HepG2 (cell line): Measurements from ENCODE around the gene FOLR2. TPM values are rescaled to one million over a fixed set of nuclear protein-coding genes. Genes with fewer than 3 reads are reported as not detected.

Source experiments
- ATAC-seq: fragments of 200-7000 bp; cut with Tn5 transposase; 3 replicates; pipeline ENCODE4 v1.9.1; 2020; ENCODE audit warnings: mild to moderate bottlenecking, moderate library complexity
- BruUV-seq: library from RNA; stranded (reverse); fragments of 400-500 nt; replicated peaks from 2 replicates; lab custom pipeline; 2021; lab: Mats Ljungman, UMichigan
- CTCF ChIA-PET: fragments of 300-600 bp; formaldehyde crosslinking; extraction: SDS; loops from one replicate; lab custom pipeline; 2021; ENCODE audit warnings: low total read pairs, inconsistent platforms, low intra/inter-chr PET ratio; lab: Yijun Ruan, JAX
- POLR2A ChIA-PET: fragments of 350-600 bp; sonication (Branson Sonifier 250); formaldehyde crosslinking; loops from one replicate; lab custom pipeline; 2020; ENCODE audit warnings: antibody characterized with exemption, inconsistent platforms; lab: Yijun Ruan, JAX
- DNase-seq: peaks from one replicate; pipeline ENCODE4 v3.0.0-alpha.2; 2015; ENCODE audit warnings: low spot score
- FAIRE-seq: peaks from 3 replicates; lab custom pipeline; 2011; peaks lifted over from hg19 to GRCh38; lab: Jason Lieb, UNC
- H2AFZ ChIP-seq: one replicate; pipeline ENCODE4 v1.6.1; 2011; ENCODE audit warnings: low read length, inconsistent platforms
- H3K27ac ChIP-seq: fragments of 300-600 bp; 3 replicates; pipeline ENCODE4 v1.8.0; 2011; ENCODE audit warnings: mixed run types, mild to moderate bottlenecking, mixed read lengths, low read length, inconsistent platforms; ENCODE audit not compliant: insufficient read depth; ENCODE audit errors: extremely low read length
- H3K27me3 ChIP-seq, 2 experiments: fragments of 200-600 bp in 1 of 2; 2 replicates in 1 of 2; 3 replicates in 1 of 2; pipeline versions ENCODE4 v1.6.0 to v1.8.0; 2011; ENCODE audit warnings: low read length in 2 of 2, mild to moderate bottlenecking in 2 of 2, moderate library complexity in 2 of 2, inconsistent platforms in 1 of 2; ENCODE audit not compliant: insufficient read depth in 2 of 2, control insufficient read depth in 1 of 2
- H3K36me3 ChIP-seq, 2 experiments: fragments of 200-600 bp in 1 of 2; replicated peaks in 1 of 2; 2 replicates in 1 of 2; 3 replicates in 1 of 2; pipeline versions ENCODE4 v1.5.1 to v1.8.0; 2011; ENCODE audit warnings: low read length in 2 of 2, inconsistent platforms in 1 of 2; ENCODE audit not compliant: insufficient read depth in 2 of 2, control insufficient read depth in 1 of 2
- H3K4me1 ChIP-seq: 2 replicates; pipeline ENCODE4 v1.5.1; 2012; ENCODE audit warnings: low read length, inconsistent platforms; ENCODE audit not compliant: insufficient read depth
- H3K4me2 ChIP-seq: 2 replicates; pipeline ENCODE4 v1.6.0; 2011; ENCODE audit warnings: low read depth, low read length, inconsistent platforms
- H3K4me3 ChIP-seq, 3 experiments: fragments of 200-600 bp in 1 of 3; sonication (generic), shearing (Covaris generic) in 1 of 3; replicated peaks in 1 of 3; 2 replicates each; pipeline ENCODE4 v1.5.1; 2011 to 2016; ENCODE audit warnings: low read length in 3 of 3, inconsistent platforms in 2 of 3, low read depth in 2 of 3, mild to moderate bottlenecking in 2 of 3, control low read depth in 1 of 3, mixed read lengths in 1 of 3; ENCODE audit not compliant: insufficient read depth in 1 of 3
- H3K79me2 ChIP-seq: one replicate; pipeline ENCODE4 v1.6.1; 2011; ENCODE audit warnings: low read length, inconsistent platforms; ENCODE audit not compliant: insufficient read depth
- H3K9ac ChIP-seq: 2 replicates; pipeline ENCODE4 v1.6.0; 2011; ENCODE audit warnings: mild to moderate bottlenecking, low read depth, low read length, inconsistent platforms; ENCODE audit not compliant: insufficient read depth
- H3K9me3 ChIP-seq: 2 replicates; pipeline ENCODE4 v1.5.1; 2012; ENCODE audit warnings: mild to moderate bottlenecking, low read length
- H4K20me1 ChIP-seq: 2 replicates; pipeline ENCODE4 v1.6.0; 2011; ENCODE audit warnings: inconsistent platforms, mild to moderate bottlenecking, low read length, moderate library complexity; ENCODE audit not compliant: insufficient read depth
- AGO1 ChIP-seq: fragments of 200-400 bp; formaldehyde crosslinking; IDR thresholded peaks from 2 replicates; pipeline ENCODE4 v1.6.1; 2017; ENCODE audit warnings: mild to moderate bottlenecking, low read depth, low read length, moderate library complexity; ENCODE audit not compliant: poor library complexity, severe bottlenecking
- ELF4 ChIP-seq: sonication (generic); formaldehyde crosslinking; IDR thresholded peaks from 2 replicates; pipeline ENCODE4 v1.5.0; 2020; ENCODE audit warnings: missing genetic modification reagents, mild to moderate bottlenecking, moderate library complexity, borderline replicate concordance
- FOXA1 ChIP-seq, 2 experiments: fragments of 450-650 bp in 1 of 2; sonication (generic) in 1 of 2; formaldehyde crosslinking in 1 of 2; IDR thresholded peaks; 2 replicates each; pipeline versions ENCODE4 v1.4.0 to v1.6.1; 2016 to 2020; ENCODE audit warnings: missing genetic modification reagents in 1 of 2
- GTF3A ChIP-seq: sonication (generic); formaldehyde crosslinking; conservative IDR thresholded peaks from 2 replicates; pipeline ENCODE4 v1.4.0; 2020; ENCODE audit warnings: mild to moderate bottlenecking, missing genetic modification reagents
- MATR3 ChIP-seq: sonication (generic); formaldehyde crosslinking; IDR thresholded peaks from 2 replicates; pipeline ENCODE4 v1.4.0; 2020; ENCODE audit warnings: missing genetic modification reagents
- MBD4 ChIP-seq: IDR thresholded peaks from 2 replicates; pipeline ENCODE4 v1.6.1; 2012; ENCODE audit warnings: low read length, inconsistent platforms, borderline replicate concordance
- ZNF747 ChIP-seq: sonication (generic); formaldehyde crosslinking; IDR thresholded peaks from 2 replicates; pipeline ENCODE4 v1.8.1; 2023; ENCODE audit warnings: missing genetic modification reagents, mild to moderate bottlenecking, borderline replicate concordance
- WGBS: methylation state at CpG from one replicate; pipeline ENCODE4 v1.1.6; 2017; ENCODE audit warnings: low lambda C conversion rate; 5-methylcytosine and 5-hydroxymethylcytosine counted together
- in situ Hi-C: cut with HindIII; loops from 2 replicates; pipeline ENCODE4 v1.10.0; 2017; ENCODE audit warnings: low pct_unique_long_range_greater_than_20kb; ENCODE audit not compliant: extremely low pct_ligation_motif_present
- intact Hi-C: fragments of 100-400 bp; cut with micrococcal nuclease; formaldehyde crosslinking; loops from one replicate; pipeline ENCODE4 v1.10.0; 2022; ENCODE audit not compliant: unreplicated experiment
- polyA plus RNA-seq, 8 experiments: library from polyadenylated mRNA; depleted of rRNA in 3 of 8; stranded (reverse) in 7 of 8; unstranded in 1 of 8; fragments of >200 nt; fragmentation: Illumina TruSeq in 4 of 8; extraction: Trizol in 4 of 8; gene quantifications; 2 replicates each; pipeline versions ENCODE4 v1.2.1 to v1.2.3, GENCODE V29; 2011 to 2016; ENCODE audit warnings: low read depth in 4 of 8, missing spikeins in 1 of 8, mixed read lengths in 1 of 8; ENCODE audit not compliant: insufficient read depth in 1 of 8
- total RNA-seq, 5 experiments: library from RNA; depleted of rRNA; stranded (reverse); fragments of >200 nt; fragmentation: Illumina TruSeq; extraction: Trizol; gene quantifications; 2 replicates each; pipeline ENCODE4 v1.2.3, GENCODE V29; 2016; ENCODE audit warnings: low read depth in 1 of 5
- TF ChIP-seq, protein P1 (sequence below): sonication (generic); formaldehyde crosslinking; IDR thresholded peaks from 2 replicates; pipeline ENCODE4 v1.4.0; 2020; ENCODE audit warnings: low read depth, missing genetic modification reagents
- TF ChIP-seq, protein P2 (sequence below): sonication (generic); formaldehyde crosslinking; IDR thresholded peaks from 2 replicates; pipeline ENCODE4 v1.4.0; 2020; ENCODE audit warnings: mild to moderate bottlenecking, missing genetic modification reagents
- TF ChIP-seq, protein P3 (sequence below), 2 experiments: IDR thresholded peaks; 2 replicates each; pipeline ENCODE4 v1.6.1; 2011 to 2012; ENCODE audit warnings: low read length in 2 of 2, borderline replicate concordance in 1 of 2, low read depth in 1 of 2, mild to moderate bottlenecking in 1 of 2, moderate library complexity in 1 of 2

FOLR2 gene
- total and polyA plus RNA-seq, 2 of the 13 experiments (the other 11 are each of a cell fraction or from before 2014, with no cell fraction given) = 0.09 TPM; not detected in 1

DNA sequence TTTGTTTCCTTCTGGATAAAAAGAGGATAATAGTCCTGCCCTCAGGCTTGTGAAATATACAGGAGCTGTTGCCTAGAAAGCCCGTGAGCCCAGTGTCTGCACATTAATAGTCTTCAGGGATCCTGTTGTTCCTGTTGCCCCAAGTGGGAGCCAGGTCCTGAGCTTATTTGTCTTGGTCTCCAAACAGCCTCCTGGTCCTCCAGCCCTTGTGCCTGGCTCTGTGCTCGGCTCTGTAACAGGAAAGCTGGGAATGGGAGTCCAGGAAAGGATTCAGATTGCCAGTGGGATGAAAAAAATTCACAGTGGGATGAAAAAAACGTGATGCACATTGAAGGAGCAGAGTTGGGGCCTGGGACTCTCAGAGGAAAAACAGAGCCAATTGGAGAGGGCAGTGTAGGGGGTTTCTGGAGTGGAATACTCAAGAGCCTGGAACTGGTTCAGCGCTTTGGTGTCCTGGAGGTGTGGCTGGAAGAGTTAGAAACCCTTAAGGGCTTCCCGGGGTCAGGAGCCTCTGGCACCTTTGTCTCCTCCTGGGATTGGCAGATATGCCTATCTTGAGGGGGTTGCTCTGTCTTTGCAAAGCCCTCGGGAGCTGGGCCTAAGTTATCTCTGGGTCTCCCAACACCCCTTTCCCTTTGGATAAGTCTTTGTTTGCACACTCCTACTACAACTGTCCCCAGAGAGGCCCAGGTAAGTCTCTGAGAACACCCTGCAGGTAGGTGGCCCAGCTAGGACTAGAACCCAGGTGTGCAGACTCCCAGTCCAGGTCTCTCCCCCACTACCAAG is 5.7 kb downstream of the FOLR2 start:
- Histone ChIP-seq H3K9ac (peak overlapping the region; percentile 53; the same call in 1 of the 2 replicates), H3K4me2 (peak overlapping the region; percentile 93), H3K4me3 (peak overlapping the region; percentile 83 to 90 (median 85)), H3K4me1 (peaks cover 35% of the 10 kb centered on the region), H3K36me3 (no peaks in the 10 kb centered on the region), H2AFZ (peak overlapping the region; percentile 47), H3K27me3 (peaks cover 3 to 20% of the 10 kb centered on the region in 2 experiments; a peak in 2 of 5 replicates), H3K27ac (peak overlapping the region; percentile 15), H4K20me1 (no peaks in the 10 kb centered on the region), H3K9me3 (no peaks in the 10 kb centered on the region), H3K79me2 (peaks cover 7% of the 10 kb centered on the region)
- DNase-seq (no peak), FAIRE-seq (no peak), ATAC-seq (peak; percentile 5)
- in situ Hi-C loops = no loop called here
- POLR2A ChIA-PET = interaction anchor here (1.2 to 1.7 kb wide), 4 partner anchors 12 to 110 kb away, joined by 4 to 5 read pairs (median 4); partner anchors contain the start of gene ANAPC15
- WGBS = 2% methylated on average over 5 of the region's 6 CpGs
- intact Hi-C loops = no loop called here
- no TSS peak for BruUV-seq
- CTCF ChIA-PET = no interaction called here
- TF ChIP-seq AGO1 (no peak), MBD4 (no peak), GTF3A (CRISPR knock-in tag) (no peak), FOXA1 (IDR thresholded peaks at IDR 0.05) (no peak), FOXA1 (CRISPR knock-in tag; IDR thresholded peaks at IDR 0.05) (no peak), MATR3 (CRISPR knock-in tag) (no peak), ELF4 (CRISPR knock-in tag) (no peak), ZNF747 (CRISPR knock-in tag) (0 out of 2 replicates have a peak, but pooled peaks have one; percentile 3)
- TF ChIP-seq, protein P1, sequence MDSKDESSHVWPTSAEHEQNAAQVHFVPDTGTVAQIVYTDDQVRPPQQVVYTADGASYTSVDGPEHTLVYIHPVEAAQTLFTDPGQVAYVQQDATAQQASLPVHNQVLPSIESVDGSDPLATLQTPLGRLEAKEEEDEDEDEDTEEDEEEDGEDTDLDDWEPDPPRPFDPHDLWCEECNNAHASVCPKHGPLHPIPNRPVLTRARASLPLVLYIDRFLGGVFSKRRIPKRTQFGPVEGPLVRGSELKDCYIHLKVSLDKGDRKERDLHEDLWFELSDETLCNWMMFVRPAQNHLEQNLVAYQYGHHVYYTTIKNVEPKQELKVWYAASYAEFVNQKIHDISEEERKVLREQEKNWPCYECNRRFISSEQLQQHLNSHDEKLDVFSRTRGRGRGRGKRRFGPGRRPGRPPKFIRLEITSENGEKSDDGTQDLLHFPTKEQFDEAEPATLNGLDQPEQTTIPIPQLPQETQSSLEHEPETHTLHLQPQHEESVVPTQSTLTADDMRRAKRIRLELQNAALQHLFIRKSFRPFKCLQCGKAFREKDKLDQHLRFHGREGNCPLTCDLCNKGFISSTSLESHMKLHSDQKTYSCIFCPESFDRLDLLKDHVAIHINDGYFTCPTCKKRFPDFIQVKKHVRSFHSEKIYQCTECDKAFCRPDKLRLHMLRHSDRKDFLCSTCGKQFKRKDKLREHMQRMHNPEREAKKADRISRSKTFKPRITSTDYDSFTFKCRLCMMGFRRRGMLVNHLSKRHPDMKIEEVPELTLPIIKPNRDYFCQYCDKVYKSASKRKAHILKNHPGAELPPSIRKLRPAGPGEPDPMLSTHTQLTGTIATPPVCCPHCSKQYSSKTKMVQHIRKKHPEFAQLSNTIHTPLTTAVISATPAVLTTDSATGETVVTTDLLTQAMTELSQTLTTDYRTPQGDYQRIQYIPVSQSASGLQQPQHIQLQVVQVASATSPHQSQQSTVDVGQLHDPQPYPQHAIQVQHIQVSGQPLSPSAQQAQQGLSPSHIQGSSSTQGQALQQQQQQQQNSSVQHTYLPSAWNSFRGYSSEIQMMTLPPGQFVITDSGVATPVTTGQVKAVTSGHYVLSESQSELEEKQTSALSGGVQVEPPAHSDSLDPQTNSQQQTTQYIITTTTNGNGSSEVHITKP (CRISPR knock-in tag) = peak; percentile 86
- TF ChIP-seq, protein P2, sequence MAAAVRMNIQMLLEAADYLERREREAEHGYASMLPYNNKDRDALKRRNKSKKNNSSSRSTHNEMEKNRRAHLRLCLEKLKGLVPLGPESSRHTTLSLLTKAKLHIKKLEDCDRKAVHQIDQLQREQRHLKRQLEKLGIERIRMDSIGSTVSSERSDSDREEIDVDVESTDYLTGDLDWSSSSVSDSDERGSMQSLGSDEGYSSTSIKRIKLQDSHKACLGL (CRISPR knock-in tag) = no peak
- TF ChIP-seq, protein P3, sequence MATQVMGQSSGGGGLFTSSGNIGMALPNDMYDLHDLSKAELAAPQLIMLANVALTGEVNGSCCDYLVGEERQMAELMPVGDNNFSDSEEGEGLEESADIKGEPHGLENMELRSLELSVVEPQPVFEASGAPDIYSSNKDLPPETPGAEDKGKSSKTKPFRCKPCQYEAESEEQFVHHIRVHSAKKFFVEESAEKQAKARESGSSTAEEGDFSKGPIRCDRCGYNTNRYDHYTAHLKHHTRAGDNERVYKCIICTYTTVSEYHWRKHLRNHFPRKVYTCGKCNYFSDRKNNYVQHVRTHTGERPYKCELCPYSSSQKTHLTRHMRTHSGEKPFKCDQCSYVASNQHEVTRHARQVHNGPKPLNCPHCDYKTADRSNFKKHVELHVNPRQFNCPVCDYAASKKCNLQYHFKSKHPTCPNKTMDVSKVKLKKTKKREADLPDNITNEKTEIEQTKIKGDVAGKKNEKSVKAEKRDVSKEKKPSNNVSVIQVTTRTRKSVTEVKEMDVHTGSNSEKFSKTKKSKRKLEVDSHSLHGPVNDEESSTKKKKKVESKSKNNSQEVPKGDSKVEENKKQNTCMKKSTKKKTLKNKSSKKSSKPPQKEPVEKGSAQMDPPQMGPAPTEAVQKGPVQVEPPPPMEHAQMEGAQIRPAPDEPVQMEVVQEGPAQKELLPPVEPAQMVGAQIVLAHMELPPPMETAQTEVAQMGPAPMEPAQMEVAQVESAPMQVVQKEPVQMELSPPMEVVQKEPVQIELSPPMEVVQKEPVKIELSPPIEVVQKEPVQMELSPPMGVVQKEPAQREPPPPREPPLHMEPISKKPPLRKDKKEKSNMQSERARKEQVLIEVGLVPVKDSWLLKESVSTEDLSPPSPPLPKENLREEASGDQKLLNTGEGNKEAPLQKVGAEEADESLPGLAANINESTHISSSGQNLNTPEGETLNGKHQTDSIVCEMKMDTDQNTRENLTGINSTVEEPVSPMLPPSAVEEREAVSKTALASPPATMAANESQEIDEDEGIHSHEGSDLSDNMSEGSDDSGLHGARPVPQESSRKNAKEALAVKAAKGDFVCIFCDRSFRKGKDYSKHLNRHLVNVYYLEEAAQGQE (IDR thresholded peaks at IDR 0.05; ENCODE audit: borderline replicate concordance in 1 of 2, low read depth in 1 of 2, low read length in 2 of 2) = no peak
